Activated CD4-positive, alpha-beta memory T cell treated with anti-CD3 and anti-CD28 coated beads, Interleukin-2, amount 10 ng/mL, durations not matched to agents 7 days and 5 days (primary cell): ENCODE results near the gene CT83. TPM values are rescaled to one million over a fixed set of nuclear protein-coding genes. Genes with fewer than 3 reads are reported as not detected.

ENCODE experiments used
- CTCF ChIA-PET: fragments of 350-600 bp; sonication (Branson Sonifier 250); formaldehyde crosslinking; loops from one replicate; lab custom pipeline; 2021; ENCODE audit warnings: antibody characterized with exemption, inconsistent platforms; lab: Charles Lee
- POLR2A ChIA-PET: fragments of 350-600 bp; sonication (Branson Sonifier 250); formaldehyde crosslinking; loops from one replicate; lab custom pipeline; 2021; ENCODE audit warnings: antibody characterized with exemption; lab: Charles Lee
- DNase-seq: peaks from one replicate; pipeline ENCODE4 v3.0.0-alpha.2; 2020
- H3K27ac Mint-ChIP-seq: one replicate; pipeline ENCODE4 v1.8.0; 2021; ENCODE audit warnings: mild to moderate bottlenecking, mixed read lengths
- H3K27me3 Mint-ChIP-seq: one replicate; pipeline ENCODE4 v1.8.0; 2021; ENCODE audit warnings: mixed read lengths
- H3K36me3 Mint-ChIP-seq: one replicate; pipeline ENCODE4 v1.8.0; 2021; ENCODE audit warnings: low read depth, mixed read lengths
- H3K4me1 Mint-ChIP-seq: one replicate; pipeline ENCODE4 v1.8.0; 2021; ENCODE audit warnings: mixed read lengths
- H3K4me3 Mint-ChIP-seq: one replicate; pipeline ENCODE4 v1.8.0; 2021; ENCODE audit warnings: mild to moderate bottlenecking, mixed read lengths
- H3K9me3 Mint-ChIP-seq: one replicate; pipeline ENCODE4 v1.8.0; 2021; ENCODE audit warnings: mixed read lengths
- total RNA-seq, 2 experiments: library from RNA; stranded (reverse); gene quantifications; one replicate each; pipeline ENCODE4 v1.2.3, GENCODE V29; 2021

CT83 gene
- not detected for total RNA-seq

- H3K4me3 Mint-ChIP-seq, result no peak within 1 kb of the TSS
- no peaks in the 10 kb centered on the region for H3K9me3 Mint-ChIP-seq
- no peak for DNase-seq
- H3K36me3 Mint-ChIP-seq, result no peaks in the 10 kb centered on the region
- ChIA-PET POLR2A (no interaction called here), CTCF (no interaction called here)
- no peaks in the 10 kb centered on the region for H3K4me1 Mint-ChIP-seq
- H3K27ac Mint-ChIP-seq, result no peak within 1 kb of the TSS
- no peaks in the 10 kb centered on the region for H3K27me3 Mint-ChIP-seq
Observed at GRCh38 chrX:116462822-116463221, at the start of gene CT83. CT83 (minus strand) TSS chrX:116462976; CDS start chrX:116462856, 120 bp downstream.

- peaks cover 4% of the 10 kb centered on the region for H3K9me3 Mint-ChIP-seq
- DNase-seq, result no peak
- H3K4me1 Mint-ChIP-seq, result no peaks in the 10 kb centered on the region
- H3K36me3 Mint-ChIP-seq, result no peaks in the 10 kb centered on the region
- H3K27me3 Mint-ChIP-seq, result no peaks in the 10 kb centered on the region
- H3K27ac Mint-ChIP-seq, result no peak overlapping the region
- no peak overlapping the region for H3K4me3 Mint-ChIP-seq
- POLR2A ChIA-PET, result no interaction called here
- CTCF ChIA-PET, result no interaction called here
Observed at GRCh38 chrX:116499780-116500179, 37.0 kb upstream of the CT83 start.

GRCh38 chrX:116493271-116493670, 30.5 kb upstream of the CT83 start:
- H3K36me3 Mint-ChIP-seq, result no peaks in the 10 kb centered on the region
- no peaks in the 10 kb centered on the region for H3K27me3 Mint-ChIP-seq
- CTCF ChIA-PET, result no interaction called here
- no peak overlapping the region for H3K4me3 Mint-ChIP-seq
- no peaks in the 10 kb centered on the region for H3K4me1 Mint-ChIP-seq
- H3K27ac Mint-ChIP-seq, result no peak overlapping the region
- peaks cover 4% of the 10 kb centered on the region for H3K9me3 Mint-ChIP-seq
- POLR2A ChIA-PET, result no interaction called here
- DNase-seq, result no peak

GRCh38 chrX:116490104-116490503, 27.3 kb upstream of the CT83 start:
- no peaks in the 10 kb centered on the region for H3K36me3 Mint-ChIP-seq
- ChIA-PET POLR2A (no interaction called here), CTCF (no interaction called here)
- no peaks in the 10 kb centered on the region for H3K27me3 Mint-ChIP-seq
- no peak overlapping the region for H3K27ac Mint-ChIP-seq
- no peak for DNase-seq
- H3K9me3 Mint-ChIP-seq, result no peaks in the 10 kb centered on the region
- H3K4me1 Mint-ChIP-seq, result no peaks in the 10 kb centered on the region
- H3K4me3 Mint-ChIP-seq, result no peak overlapping the region

- no peak overlapping the region for H3K27ac Mint-ChIP-seq
- no peaks in the 10 kb centered on the region for H3K4me1 Mint-ChIP-seq
- ChIA-PET POLR2A (no interaction called here), CTCF (no interaction called here)
- H3K36me3 Mint-ChIP-seq, result no peaks in the 10 kb centered on the region
- H3K27me3 Mint-ChIP-seq, result no peaks in the 10 kb centered on the region
- H3K4me3 Mint-ChIP-seq, result no peak overlapping the region
- DNase-seq, result no peak
- no peaks in the 10 kb centered on the region for H3K9me3 Mint-ChIP-seq
Observed at GRCh38 chrX:116480059-116480458, 17.3 kb upstream of the CT83 start.

- Mint-ChIP-seq H3K27ac (no peak overlapping the region), H3K4me1 (no peaks in the 10 kb centered on the region), H3K9me3 (no peaks in the 10 kb centered on the region), H3K4me3 (no peak overlapping the region), H3K36me3 (no peaks in the 10 kb centered on the region), H3K27me3 (no peaks in the 10 kb centered on the region)
- no peak for DNase-seq
- POLR2A ChIA-PET, result no interaction called here
- CTCF ChIA-PET, result no interaction called here
Observed at GRCh38 chrX:116449156-116449555, 13.6 kb downstream of the CT83 start.

GRCh38 chrX:116436358-116436816, 26.4 kb downstream of the CT83 start, which contains the start of gene SLC6A14:
SLC6A14 (plus strand) TSS chrX:116436606; CDS start chrX:116436710, 104 bp downstream.
- DNase-seq, result no peak
- H3K9me3 Mint-ChIP-seq, result peaks cover 7% of the 10 kb centered on the region
- no peaks in the 10 kb centered on the region for H3K36me3 Mint-ChIP-seq
- no peaks in the 10 kb centered on the region for H3K27me3 Mint-ChIP-seq
- H3K4me1 Mint-ChIP-seq, result no peaks in the 10 kb centered on the region
- no peak within 1 kb of the TSS for H3K27ac Mint-ChIP-seq
- POLR2A ChIA-PET, result no interaction called here
- no peak within 1 kb of the TSS for H3K4me3 Mint-ChIP-seq
- CTCF ChIA-PET, result no interaction called here

GRCh38 chrX:116435597-116435996, 27.2 kb downstream of the CT83 start:
- Mint-ChIP-seq H3K4me1 (no peaks in the 10 kb centered on the region), H3K36me3 (no peaks in the 10 kb centered on the region), H3K27me3 (no peaks in the 10 kb centered on the region), H3K4me3 (no peak overlapping the region), H3K9me3 (peaks cover 7% of the 10 kb centered on the region), H3K27ac (no peak overlapping the region)
- ChIA-PET CTCF (no interaction called here), POLR2A (no interaction called here)
- DNase-seq, result no peak

GRCh38 chrX:116427978-116428377, 34.8 kb downstream of the CT83 start:
- Mint-ChIP-seq H3K27me3 (no peaks in the 10 kb centered on the region), H3K4me1 (no peaks in the 10 kb centered on the region), H3K9me3 (no peaks in the 10 kb centered on the region), H3K27ac (no peak overlapping the region), H3K36me3 (no peaks in the 10 kb centered on the region), H3K4me3 (no peak overlapping the region)
- ChIA-PET CTCF (no interaction called here), POLR2A (no interaction called here)
- DNase-seq, result no peak

- no peaks in the 10 kb centered on the region for H3K4me1 Mint-ChIP-seq
- DNase-seq, result no peak
- POLR2A ChIA-PET, result no interaction called here
- no peaks in the 10 kb centered on the region for H3K9me3 Mint-ChIP-seq
- no peaks in the 10 kb centered on the region for H3K36me3 Mint-ChIP-seq
- no peaks in the 10 kb centered on the region for H3K27me3 Mint-ChIP-seq
- H3K27ac Mint-ChIP-seq, result no peak overlapping the region
- H3K4me3 Mint-ChIP-seq, result no peak overlapping the region
- CTCF ChIA-PET, result interaction anchor here (0.7 kb wide), 1 partner anchor 1728 kb away, joined by 3 read pairs; no protein-coding TSS in a partner anchor
Observed at GRCh38 chrX:116417968-116418367, 44.8 kb downstream of the CT83 start.

- H3K27me3 Mint-ChIP-seq, result no peaks in the 10 kb centered on the region
- no peak overlapping the region for H3K27ac Mint-ChIP-seq
- ChIA-PET POLR2A (no interaction called here), CTCF (no interaction called here)
- no peaks in the 10 kb centered on the region for H3K9me3 Mint-ChIP-seq
- H3K36me3 Mint-ChIP-seq, result no peaks in the 10 kb centered on the region
- H3K4me1 Mint-ChIP-seq, result no peaks in the 10 kb centered on the region
- no peak overlapping the region for H3K4me3 Mint-ChIP-seq
- no peak for DNase-seq
Observed at GRCh38 chrX:116417214-116417613, 45.6 kb downstream of the CT83 start.

GRCh38 chrX:116413273-116413672, 49.5 kb downstream of the CT83 start:
- POLR2A ChIA-PET, result no interaction called here
- Mint-ChIP-seq H3K4me3 (no peak overlapping the region), H3K9me3 (no peaks in the 10 kb centered on the region), H3K27ac (no peak overlapping the region), H3K27me3 (no peaks in the 10 kb centered on the region), H3K4me1 (no peaks in the 10 kb centered on the region), H3K36me3 (no peaks in the 10 kb centered on the region)
- CTCF ChIA-PET, result no interaction called here
- DNase-seq, result no peak
